Breast epithelium (tissue), 3 donors: Measurements from ENCODE around the gene MAGEB2.

Experiments
- CTCF ChIP-seq, 3 donors: fragments of 450-650 bp; IDR thresholded peaks; one replicate each; pipeline ENCODE4 v1.5.1; 2016 to 2017; ENCODE audit warnings: antibody characterized with exemption in 3 of 3, mild to moderate bottlenecking in 3 of 3, moderate library complexity in 3 of 3
- POLR2A ChIP-seq: fragments of 450-650 bp; IDR thresholded peaks from one replicate; pipeline ENCODE4 v1.6.1; 2016; ENCODE audit warnings: antibody characterized with exemption, mild to moderate bottlenecking, moderate library complexity
- POLR2AphosphoS5 ChIP-seq, 3 donors: sonication (generic); formaldehyde crosslinking; IDR thresholded peaks; one replicate each; pipeline ENCODE4 v1.6.1; 2017; ENCODE audit warnings: antibody characterized with exemption in 3 of 3

GRCh38 chrX:30262763-30263162 is 47.4 kb downstream of the MAGEB2 start:
- TF ChIP-seq CTCF (IDR thresholded peaks at IDR 0.05) (no peak), POLR2A (no peak), POLR2AphosphoS5 (IDR thresholded peaks at IDR 0.05) (no peak)
